Subcutaneous adipose tissue (tissue), 4 donors: ENCODE data around the gene ARID3B. TPM values are rescaled to one million over a fixed set of nuclear protein-coding genes. Genes with fewer than 3 reads are reported as not detected.

Experiments used
- total RNA-seq, 4 donors: library from RNA; depleted of rRNA; stranded (reverse); fragments of >200 nt; gene quantifications; one replicate each; pipeline ENCODE4 v1.1.0, GENCODE V29; 2016
- TF ChIP-seq, protein P1 (sequence below): fragments of 450-650 bp; IDR thresholded peaks from one replicate; pipeline ENCODE4 v1.5.1; 2016; ENCODE audit warnings: low read depth, mild to moderate bottlenecking, control low read depth, antibody characterized with exemption, moderate library complexity

Gene ARID3B
- total RNA-seq, 4 donors from 2014 or later: 3.7 to 13.6 (median 8.0) TPM

DNA sequence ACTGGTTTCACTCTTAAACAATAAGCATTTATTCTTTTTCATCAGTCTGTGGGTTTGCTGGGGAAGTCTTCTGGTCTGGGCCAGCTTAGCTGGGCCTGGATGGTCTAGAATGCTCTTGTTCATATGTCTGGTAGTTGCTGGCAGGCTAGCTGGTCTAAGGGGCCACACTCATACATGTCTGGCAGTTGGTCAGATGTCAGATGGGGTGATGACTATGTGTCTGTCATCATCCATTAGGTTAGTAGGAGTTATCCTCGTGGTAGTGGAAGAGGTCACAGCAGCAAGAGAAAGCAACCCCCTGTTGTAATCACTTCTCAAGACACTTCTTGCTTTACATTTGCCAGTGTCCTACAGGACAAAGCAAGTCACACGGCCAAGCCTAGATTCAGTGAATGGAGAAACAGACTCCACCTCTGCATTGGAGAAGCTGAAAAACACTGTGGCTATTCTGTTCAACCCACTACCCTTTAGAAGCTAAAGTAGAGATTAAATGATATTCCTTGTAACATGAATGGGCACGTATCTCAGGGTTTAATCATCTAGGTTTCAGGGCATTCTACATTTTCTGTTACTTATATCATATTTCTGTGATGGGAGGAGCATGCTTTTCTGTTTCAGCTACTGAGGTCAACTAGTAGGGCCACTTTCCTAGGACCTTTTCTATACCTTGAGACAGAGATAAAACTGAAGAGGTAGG is 5.5 kb upstream of the ARID3B start:
- TF ChIP-seq, protein P1, sequence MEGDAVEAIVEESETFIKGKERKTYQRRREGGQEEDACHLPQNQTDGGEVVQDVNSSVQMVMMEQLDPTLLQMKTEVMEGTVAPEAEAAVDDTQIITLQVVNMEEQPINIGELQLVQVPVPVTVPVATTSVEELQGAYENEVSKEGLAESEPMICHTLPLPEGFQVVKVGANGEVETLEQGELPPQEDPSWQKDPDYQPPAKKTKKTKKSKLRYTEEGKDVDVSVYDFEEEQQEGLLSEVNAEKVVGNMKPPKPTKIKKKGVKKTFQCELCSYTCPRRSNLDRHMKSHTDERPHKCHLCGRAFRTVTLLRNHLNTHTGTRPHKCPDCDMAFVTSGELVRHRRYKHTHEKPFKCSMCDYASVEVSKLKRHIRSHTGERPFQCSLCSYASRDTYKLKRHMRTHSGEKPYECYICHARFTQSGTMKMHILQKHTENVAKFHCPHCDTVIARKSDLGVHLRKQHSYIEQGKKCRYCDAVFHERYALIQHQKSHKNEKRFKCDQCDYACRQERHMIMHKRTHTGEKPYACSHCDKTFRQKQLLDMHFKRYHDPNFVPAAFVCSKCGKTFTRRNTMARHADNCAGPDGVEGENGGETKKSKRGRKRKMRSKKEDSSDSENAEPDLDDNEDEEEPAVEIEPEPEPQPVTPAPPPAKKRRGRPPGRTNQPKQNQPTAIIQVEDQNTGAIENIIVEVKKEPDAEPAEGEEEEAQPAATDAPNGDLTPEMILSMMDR: no peak

- TF ChIP-seq, protein P1: no peak
Observed at GRCh38 chr15:74537736-74538135, 3.3 kb upstream of the ARID3B start.

DNA sequence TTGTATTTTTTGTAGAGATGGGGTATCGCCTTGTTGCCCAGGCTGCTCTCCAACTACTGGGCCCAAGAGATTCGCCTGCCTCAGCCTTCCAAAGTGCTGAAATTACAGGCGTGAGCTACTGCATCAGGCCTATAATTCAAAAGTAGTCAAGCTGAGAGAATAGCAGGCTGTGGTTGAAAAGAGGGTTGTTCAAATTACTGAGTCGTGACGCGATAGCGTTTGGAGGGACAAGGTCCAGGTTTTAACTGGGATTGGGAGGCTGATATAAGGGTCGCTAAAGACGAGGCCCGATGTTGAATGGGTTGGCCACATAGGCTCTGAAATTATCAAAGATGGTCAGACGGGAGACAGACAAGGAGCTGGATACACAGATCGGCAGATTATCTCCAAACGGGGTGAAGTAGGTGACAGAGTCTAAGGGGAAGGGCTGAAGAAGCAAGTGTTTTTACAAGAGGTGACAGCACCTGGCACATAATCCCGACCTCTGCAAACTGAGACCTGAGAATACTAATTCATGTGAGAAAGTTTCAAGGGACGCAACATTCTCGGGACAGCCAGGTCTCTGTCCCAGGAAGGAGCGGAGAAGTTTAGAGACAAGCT is 759 bp upstream of the ARID3B start:
- TF ChIP-seq, protein P1: no peak

DNA sequence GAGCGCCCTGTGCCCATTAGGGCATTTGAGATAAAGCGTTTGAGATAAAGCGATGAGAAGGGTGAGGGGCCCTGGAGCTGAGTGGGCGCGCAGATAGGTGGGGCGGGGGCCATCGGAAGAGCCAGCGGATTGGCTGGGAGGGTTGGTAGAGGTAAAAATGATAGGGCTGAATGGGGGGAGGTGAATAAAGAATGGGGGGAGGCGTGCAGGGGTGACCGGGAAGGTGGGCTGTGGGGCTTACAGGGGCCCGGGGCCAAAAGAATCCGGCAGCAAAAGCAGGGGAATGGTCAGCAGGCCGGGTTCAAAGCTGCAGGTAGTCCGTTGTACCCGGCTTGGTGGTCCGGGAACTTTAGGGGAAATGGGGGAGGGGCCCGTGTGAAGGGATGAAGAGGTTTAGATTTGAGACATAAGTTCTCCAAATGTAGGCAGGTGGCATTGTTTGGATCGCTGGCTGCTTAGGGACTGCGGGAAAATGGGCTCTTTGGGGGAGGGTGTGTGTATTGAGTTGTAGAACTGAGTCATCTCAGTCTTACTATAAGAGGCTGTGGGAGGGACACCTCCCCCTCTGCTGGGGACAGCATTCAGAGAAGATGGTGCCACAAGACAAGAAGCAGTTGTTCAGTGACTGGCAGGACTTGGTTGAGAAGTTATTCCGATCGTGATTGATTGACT is 610 bp downstream of the ARID3B start:
- TF ChIP-seq, protein P1: no peak

- TF ChIP-seq, protein P1: no peak
Observed at GRCh38 chr15:74542166-74543042, 1.4 kb downstream of the ARID3B start.

- TF ChIP-seq, protein P1: no peak
Observed at GRCh38 chr15:74543043-74543422, 2.0 kb downstream of the ARID3B start.
